Prostate gland (tissue), 2 donors: ENCODE results near the gene PROM1.

Source experiments
- POLR2A ChIP-seq: fragments of 450-650 bp; IDR thresholded peaks from one replicate; pipeline ENCODE4 v1.6.1; 2016; ENCODE audit warnings: antibody characterized with exemption, mild to moderate bottlenecking
- POLR2AphosphoS5 ChIP-seq: sonication (generic); formaldehyde crosslinking; IDR thresholded peaks from one replicate; pipeline ENCODE4 v1.6.1; 2017; ENCODE audit warnings: antibody characterized with exemption
- TF ChIP-seq, protein P1 (sequence below), 4 experiments: fragments of 200-600 bp in 2 of 4; fragments of 450-650 bp in 2 of 4; sonication (generic) in 2 of 4; IDR thresholded peaks; 1 replicate in 3 of 4; 2 replicates in 1 of 4; pipeline ENCODE4 v1.5.1; 2016 to 2019; ENCODE audit warnings: antibody characterized with exemption in 4 of 4, mild to moderate bottlenecking in 2 of 4, moderate library complexity in 2 of 4

DNA sequence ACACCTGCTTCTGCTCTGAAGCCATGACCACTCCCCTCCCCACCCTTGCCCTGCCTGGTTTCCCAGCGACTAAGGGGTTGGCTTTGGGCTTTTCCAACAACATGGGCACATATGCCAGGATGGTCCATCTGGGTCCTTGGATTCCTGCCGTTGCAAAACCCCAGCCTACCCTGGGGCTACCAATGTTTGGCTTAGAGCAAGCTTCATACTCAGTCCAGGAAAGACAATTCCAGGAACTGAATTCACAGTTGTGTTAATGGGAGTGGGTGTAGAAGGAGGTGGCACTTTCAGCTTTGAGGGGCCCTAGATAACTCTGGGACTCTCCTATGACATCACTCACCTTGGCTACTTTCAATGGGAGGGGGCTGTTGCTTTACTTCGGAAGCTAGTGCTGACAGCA lies 154.3 kb downstream of the PROM1 start:
- TF ChIP-seq, protein P1, sequence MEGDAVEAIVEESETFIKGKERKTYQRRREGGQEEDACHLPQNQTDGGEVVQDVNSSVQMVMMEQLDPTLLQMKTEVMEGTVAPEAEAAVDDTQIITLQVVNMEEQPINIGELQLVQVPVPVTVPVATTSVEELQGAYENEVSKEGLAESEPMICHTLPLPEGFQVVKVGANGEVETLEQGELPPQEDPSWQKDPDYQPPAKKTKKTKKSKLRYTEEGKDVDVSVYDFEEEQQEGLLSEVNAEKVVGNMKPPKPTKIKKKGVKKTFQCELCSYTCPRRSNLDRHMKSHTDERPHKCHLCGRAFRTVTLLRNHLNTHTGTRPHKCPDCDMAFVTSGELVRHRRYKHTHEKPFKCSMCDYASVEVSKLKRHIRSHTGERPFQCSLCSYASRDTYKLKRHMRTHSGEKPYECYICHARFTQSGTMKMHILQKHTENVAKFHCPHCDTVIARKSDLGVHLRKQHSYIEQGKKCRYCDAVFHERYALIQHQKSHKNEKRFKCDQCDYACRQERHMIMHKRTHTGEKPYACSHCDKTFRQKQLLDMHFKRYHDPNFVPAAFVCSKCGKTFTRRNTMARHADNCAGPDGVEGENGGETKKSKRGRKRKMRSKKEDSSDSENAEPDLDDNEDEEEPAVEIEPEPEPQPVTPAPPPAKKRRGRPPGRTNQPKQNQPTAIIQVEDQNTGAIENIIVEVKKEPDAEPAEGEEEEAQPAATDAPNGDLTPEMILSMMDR (IDR thresholded peaks at IDR 0.05) = no peak
- TF ChIP-seq POLR2A = no peak
- no peak for TF ChIP-seq POLR2AphosphoS5
